AG04449 (cell line): ENCODE data around the gene SERF1B.
"Not testable (repeated sequence)": the region's sequence is repeated elsewhere in the genome, so short reads cannot be mapped to it uniquely, and the experiment has no call there.

Experiments
- CTCF ChIA-PET: fragments of 350-600 bp; formaldehyde crosslinking; extraction: SDS; loops from one replicate; lab custom pipeline; 2021; ENCODE audit warnings: antibody characterized with exemption; lab: Yijun Ruan, JAX
- POLR2A ChIA-PET: fragments of 400-600, 350-600 bp; formaldehyde crosslinking; extraction: SDS; loops from one replicate; lab custom pipeline; 2020; ENCODE audit warnings: antibody characterized with exemption, inconsistent platforms; lab: Yijun Ruan, JAX
- DNase-seq: peaks from one replicate; pipeline ENCODE4 v3.0.0-alpha.2; 2010; ENCODE audit warnings: low read depth, low spot score
- H3K4me3 ChIP-seq: 2 replicates; pipeline ENCODE4 v1.5.1; 2011; ENCODE audit warnings: low read depth, mild to moderate bottlenecking, control low read depth, low read length

The SERF1B gene

DNA sequence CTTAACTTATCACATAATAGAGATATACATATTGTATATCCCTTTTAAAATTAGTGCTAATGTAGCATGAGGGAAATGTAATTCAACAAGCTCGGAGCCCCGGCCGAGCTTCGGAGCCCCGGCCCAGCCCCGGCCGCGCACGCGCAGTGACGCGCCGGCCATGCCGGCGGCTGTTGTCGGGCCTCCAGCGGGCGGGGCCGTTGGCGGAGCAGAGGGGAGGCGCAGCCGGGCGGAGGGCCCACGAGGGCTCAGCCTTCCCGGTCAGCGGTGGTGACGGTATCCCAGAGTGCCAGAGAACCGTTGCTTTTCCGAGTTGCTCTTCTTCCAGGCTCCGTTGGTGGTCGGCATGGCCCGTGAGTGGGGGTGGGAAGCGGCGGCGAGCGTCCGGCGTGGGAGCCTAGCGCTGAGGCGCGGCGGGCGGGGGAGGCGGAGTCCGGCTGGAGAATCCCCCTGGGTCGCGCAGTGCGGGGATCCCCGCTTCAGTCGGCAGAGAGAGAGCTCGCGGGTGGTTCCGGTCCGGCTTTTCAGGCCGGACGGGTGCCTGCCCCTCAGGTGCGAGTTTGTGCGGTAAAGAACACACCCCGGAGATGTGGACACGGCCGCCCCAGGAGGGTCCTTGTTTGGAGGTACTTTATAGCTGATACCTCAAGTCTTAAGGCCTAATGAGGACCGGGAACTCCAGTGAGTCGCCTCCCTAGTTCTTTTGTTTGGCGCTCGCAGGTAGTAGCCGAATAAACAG lies at the start of gene SERF1B:
SERF1B (plus strand) TSS at position 146 of the 739 bp plus-strand sequence; CDS start at position 347, 201 bp downstream.
- DNase-seq, POLR2A ChIA-PET, H3K4me3 ChIP-seq, CTCF ChIA-PET: not testable (repeated sequence)

DNA sequence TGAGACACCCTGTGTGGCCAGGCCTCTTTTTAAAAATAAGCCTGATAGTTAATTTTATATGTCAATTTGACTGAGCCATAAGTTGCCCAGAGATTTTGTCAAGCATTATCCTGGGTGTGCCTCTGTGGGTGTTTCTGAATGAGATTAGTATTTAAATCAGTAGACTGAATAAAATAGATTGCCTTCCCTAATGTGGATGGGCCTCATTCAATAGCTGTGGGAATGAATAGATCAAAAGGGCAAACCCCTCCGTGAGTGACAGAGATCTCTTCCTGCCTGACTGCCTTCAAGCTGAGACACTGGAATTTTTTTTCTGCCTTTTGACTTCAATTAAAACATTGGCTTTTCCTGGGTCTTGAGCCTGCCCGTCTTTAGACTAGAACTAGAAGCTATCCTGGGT lies 33.3 kb upstream of the SERF1B start:
- CTCF ChIA-PET, POLR2A ChIA-PET, H3K4me3 ChIP-seq, DNase-seq: not testable (repeated sequence)

DNA sequence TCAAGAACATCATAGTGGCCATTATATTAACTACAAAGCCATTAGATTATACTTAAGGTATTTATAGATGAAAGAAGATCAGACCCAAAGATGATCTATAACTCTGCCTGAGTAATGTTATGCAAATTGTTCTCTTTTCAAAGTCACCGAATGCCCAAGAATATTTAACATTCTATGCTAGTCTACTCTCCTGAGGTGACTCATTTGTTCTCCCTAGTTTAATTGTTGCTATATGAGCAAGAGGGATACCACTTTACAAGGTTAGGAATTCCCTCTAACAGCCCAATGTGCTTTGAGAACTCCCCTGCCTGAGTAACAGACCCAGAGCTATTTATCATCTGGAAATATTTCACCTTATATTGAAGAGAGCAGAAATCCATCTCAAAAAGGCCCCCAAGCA lies 29.5 kb upstream of the SERF1B start:
- H3K4me3 ChIP-seq, POLR2A ChIA-PET: not testable (repeated sequence)

DNA sequence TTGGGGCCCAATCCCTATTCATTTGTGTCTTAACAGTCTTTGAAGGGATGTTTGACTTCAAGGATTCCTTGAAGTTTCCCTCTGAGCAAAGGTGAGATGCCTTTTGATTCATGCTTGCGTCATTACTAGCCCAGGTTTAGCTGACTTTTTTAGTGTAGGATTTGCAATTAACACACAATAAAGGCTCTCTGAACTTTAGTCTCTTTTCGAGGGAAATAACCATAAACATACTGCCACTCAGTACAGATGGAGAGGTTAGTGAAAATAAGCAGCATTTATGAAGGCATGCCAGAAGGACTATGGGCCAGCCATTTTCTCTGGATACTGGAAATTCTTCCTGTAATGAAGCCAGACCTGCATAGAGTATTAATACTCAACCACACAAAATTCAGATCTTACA lies 4.4 kb upstream of the SERF1B start:
- H3K4me3 ChIP-seq, DNase-seq, POLR2A ChIA-PET, CTCF ChIA-PET: not testable (repeated sequence)

More for the DNA sequence above, 29.5 kb upstream of the SERF1B start:
- DNase-seq, CTCF ChIA-PET: not testable (repeated sequence)

DNA sequence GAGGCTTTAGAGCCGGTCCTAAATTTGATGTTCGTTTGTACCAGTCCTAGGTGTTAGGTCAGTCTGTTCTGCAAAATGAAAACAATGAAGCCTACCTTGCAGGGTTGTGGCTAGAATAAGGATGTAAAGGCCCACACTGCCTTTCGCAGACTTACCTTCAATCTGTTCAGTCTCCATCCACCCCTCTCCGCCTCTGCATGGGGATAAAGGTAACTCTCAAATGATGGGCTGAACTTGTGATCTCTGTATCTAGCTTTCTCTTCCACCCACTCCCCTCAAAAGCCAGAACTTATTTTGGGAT lies 744 bp downstream of the SERF1B start:
- POLR2A ChIA-PET, H3K4me3 ChIP-seq, CTCF ChIA-PET, DNase-seq: not testable (repeated sequence)

DNA sequence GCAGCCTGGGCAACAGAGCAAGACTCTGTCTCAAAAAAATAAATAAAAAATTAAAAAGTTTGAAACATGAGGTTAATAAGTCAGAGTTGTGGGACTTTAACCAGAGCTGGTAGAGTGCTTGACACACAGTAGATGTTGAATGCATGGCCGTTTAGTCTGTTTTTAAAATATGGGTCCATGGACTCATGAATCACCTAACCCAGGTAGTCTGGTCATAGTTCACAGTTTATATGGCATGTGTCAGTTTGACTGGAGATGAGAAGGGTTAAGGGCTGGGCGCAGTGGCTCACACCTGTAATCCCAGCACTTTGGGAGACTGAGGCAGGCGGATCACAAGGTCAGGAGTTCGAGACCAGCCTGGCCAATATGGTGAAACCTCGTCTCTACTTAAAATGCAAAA lies 6.2 kb downstream of the SERF1B start:
- CTCF ChIA-PET, POLR2A ChIA-PET: not testable (repeated sequence)

DNA sequence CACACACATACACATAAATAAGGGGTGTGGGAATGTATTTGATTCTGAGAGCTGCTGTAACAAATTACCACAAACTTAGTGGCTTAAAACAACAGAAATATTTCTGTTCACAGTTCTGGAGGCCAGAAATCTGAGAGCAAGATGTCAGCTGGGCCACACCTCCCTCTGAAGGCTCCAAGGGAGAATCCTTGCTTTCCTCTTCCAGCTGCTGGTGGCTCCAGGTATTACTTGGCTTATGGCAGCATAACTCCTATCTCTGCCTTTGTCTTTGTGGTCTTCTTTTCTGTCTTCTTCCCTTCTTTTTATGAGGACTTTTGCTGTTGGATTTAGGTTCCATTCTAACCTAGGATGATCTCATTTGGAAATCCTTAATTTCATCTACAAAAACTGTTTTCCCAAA lies 16.4 kb downstream of the SERF1B start:
- H3K4me3 ChIP-seq, POLR2A ChIA-PET, CTCF ChIA-PET, DNase-seq: not testable (repeated sequence)

More for the DNA sequence above, 6.2 kb downstream of the SERF1B start:
- H3K4me3 ChIP-seq, DNase-seq: not testable (repeated sequence)

DNA sequence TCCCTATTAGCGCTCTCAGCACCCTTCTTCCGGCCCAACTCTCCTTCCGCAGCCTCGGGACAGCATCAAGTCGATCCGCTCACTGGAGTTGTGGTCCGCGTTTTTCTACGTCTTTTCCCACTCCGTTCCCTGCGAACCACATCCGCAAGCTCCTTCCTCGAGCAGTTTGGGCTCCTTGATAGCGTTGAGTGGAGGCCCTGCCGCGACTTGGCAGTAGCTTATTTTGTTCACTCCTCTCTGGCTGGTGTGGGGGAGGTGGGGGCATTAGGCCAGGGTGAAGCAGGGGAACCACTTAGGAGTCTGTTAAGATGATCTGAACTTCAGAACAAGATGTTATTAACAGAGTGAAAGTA lies 24.7 kb downstream of the SERF1B start:
- H3K4me3 ChIP-seq, POLR2A ChIA-PET, DNase-seq, CTCF ChIA-PET: not testable (repeated sequence)

DNA sequence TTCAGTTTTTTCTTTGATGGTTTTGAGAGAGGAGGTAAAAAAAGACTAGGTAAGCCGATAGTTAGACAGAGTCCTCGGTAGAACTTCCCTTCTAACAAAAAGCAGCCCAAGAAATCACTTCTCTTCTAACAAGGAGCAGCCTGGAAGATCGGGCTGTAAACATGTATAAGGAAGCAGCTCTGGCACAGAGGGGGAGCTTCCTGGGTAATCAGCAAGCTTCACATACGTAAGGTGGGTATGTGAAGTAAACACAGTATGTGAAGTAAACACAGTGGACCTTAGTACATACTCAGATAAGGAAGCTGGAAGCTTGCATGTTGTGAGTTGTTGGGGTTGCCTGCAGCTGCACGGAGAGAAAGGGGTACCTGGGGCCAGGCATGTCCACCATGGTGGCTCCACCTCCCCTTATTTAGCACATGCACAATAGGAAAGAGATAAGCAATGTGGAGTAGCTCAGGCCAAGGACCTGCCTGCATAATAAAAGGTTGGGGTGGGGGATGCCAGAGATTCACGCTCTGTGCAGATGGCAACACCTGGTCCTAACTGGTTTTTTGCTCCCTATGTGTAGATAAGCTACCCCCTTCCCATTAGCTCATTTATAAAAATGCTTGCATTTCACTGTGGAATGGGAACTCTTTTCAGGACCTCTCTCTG lies 31.4 kb downstream of the SERF1B start:
- POLR2A ChIA-PET, CTCF ChIA-PET, DNase-seq, H3K4me3 ChIP-seq: not testable (repeated sequence)

DNA sequence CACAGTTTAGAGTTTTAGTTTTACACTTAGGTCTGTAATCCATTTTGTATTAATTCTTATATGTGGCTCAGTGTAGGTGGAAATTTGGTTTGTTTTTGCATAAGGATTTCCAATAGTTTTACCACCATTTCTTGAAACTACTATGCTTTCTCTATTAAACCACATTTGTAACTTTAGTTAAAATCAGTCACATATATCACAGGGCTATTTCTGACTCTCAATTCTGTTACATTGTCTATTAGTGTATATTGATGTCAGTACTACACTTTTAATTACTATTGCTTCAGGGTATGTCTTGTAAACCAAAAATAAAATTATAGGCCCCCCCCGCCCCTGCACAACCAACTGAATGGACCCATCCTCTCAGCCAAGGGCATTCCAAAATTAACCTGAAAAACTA lies 32.1 kb downstream of the SERF1B start:
- H3K4me3 ChIP-seq, DNase-seq, POLR2A ChIA-PET, CTCF ChIA-PET: not testable (repeated sequence)

DNA sequence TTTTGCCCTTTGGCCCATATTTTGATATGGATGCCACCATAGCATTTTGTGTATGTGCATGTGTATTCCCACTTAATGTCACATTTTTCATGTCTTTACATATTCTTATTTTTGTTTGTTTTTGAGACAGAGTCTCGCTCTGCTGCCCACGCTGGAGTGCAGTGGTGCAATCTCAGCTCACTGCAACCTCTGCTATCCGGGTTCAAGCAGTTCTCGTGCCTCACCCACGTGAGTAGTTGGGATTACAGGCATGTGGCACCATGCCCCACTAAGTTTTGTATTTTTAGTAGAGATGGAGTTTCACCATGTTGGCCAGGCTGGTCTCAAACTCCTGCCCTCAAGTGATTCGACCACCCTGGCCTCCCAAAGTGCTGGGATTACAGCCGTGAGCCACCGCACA lies 52.6 kb downstream of the SERF1B start:
- POLR2A ChIA-PET, DNase-seq, H3K4me3 ChIP-seq, CTCF ChIA-PET: not testable (repeated sequence)

DNA sequence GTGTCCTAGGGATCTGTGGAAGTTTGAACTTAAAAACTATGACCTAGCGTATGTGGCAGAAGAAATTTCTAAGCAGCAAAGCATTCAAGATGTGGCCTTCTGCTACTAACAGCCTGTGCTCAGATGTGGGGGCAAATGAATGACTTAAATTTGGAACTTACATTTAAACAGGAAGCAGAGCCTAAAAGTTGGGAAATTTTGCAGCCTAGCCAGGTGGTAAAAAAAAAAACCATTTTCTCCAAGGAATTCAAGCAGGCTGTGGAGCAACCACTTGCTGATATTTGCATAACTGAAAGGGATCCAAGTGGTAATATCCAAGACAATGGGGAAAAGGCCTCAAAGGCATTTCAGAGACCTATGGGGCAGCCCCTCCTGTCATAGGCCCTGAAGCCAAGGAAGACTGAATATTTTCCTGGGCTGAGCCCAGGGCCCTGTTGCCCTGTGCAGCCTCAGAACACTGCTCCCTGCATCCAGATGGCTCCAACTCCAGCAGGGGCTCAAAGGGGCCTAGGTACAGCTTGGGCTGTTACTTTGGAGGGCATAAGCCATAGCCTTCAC lies 63.9 kb downstream of the SERF1B start:
- CTCF ChIA-PET, DNase-seq, POLR2A ChIA-PET, H3K4me3 ChIP-seq: not testable (repeated sequence)

DNA sequence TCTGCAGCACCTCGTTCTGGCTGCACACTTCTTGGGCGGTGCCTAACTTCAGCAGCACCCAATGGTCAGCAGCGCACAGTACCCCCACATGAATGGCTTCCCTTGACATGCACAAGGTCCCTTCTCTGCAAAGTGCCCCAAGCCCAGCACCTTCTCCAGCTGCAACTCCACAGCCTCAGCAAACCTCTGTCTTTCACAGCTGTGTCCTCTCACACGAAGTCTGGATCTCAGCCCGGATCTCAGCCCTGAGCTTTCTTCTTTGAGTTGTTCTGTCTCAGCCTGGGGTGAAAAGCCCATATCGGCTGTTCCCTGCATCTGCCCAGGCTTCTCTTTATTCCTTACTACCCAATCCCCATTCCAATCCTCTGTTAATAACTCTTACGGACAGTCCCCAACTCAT lies 66.7 kb downstream of the SERF1B start:
- DNase-seq, H3K4me3 ChIP-seq, CTCF ChIA-PET, POLR2A ChIA-PET: not testable (repeated sequence)
